Measurements from ENCODE around the gene SMURF2. TPM values are rescaled to one million over a fixed set of nuclear protein-coding genes. Genes with fewer than 3 reads are reported as not detected.
A peak's percentile ranks its signal among the peaks of the same experiment; 100 is the strongest.

Gene SMURF2
- polyA plus RNA-seq, 3 donors = 35.6 to 39.6 (median 36.6) TPM

GRCh38 chr17:64546716-64547115 lies 115.4 kb downstream of the SMURF2 start:
- DNase-seq (ENCODE audit: low read depth in 3 of 3, low spot score in 2 of 3) = no peak

GRCh38 chr17:64544742-64545141 lies 117.4 kb downstream of the SMURF2 start:
- no peak for DNase-seq (ENCODE audit: low read depth in 3 of 3, low spot score in 2 of 3)

- DNase-seq (ENCODE audit: low read depth in 3 of 3, low spot score in 2 of 3) = no peak
These were observed 121.9 kb downstream of the SMURF2 start for GRCh38 chr17:64540118-64540776.

- no peak for DNase-seq (ENCODE audit: low read depth in 3 of 3, low spot score in 2 of 3)
These were observed 123.5 kb downstream of the SMURF2 start for GRCh38 chr17:64538508-64539130.

GRCh38 chr17:64537488-64537887 lies 124.6 kb downstream of the SMURF2 start:
- no peak for DNase-seq (ENCODE audit: low read depth in 3 of 3, low spot score in 2 of 3)

GRCh38 chr17:64536913-64537312 lies 125.2 kb downstream of the SMURF2 start:
- no peak for DNase-seq (ENCODE audit: low read depth in 3 of 3, low spot score in 2 of 3)

GRCh38 chr17:64535357-64535756 lies 126.8 kb downstream of the SMURF2 start:
- no peak for DNase-seq (ENCODE audit: low read depth in 3 of 3, low spot score in 2 of 3)

GRCh38 chr17:64534187-64534586 lies 127.9 kb downstream of the SMURF2 start:
- DNase-seq (ENCODE audit: low read depth in 3 of 3, low spot score in 2 of 3) = no peak

- DNase-seq (ENCODE audit: low read depth in 3 of 3, low spot score in 2 of 3) = no peak
These were observed 128.3 kb downstream of the SMURF2 start for GRCh38 chr17:64533784-64534183.

- DNase-seq (ENCODE audit: low read depth in 3 of 3, low spot score in 2 of 3) = no peak
These were observed 129.7 kb downstream of the SMURF2 start for GRCh38 chr17:64532409-64532808.

GRCh38 chr17:64531955-64532371 lies 130.1 kb downstream of the SMURF2 start:
- no peak for DNase-seq (ENCODE audit: low read depth in 3 of 3, low spot score in 2 of 3)

- no peak for DNase-seq (ENCODE audit: low read depth in 3 of 3, low spot score in 2 of 3)
These were observed 132.9 kb downstream of the SMURF2 start for GRCh38 chr17:64529221-64529620.

GRCh38 chr17:64527914-64528313 lies 134.2 kb downstream of the SMURF2 start:
- no peak for DNase-seq (ENCODE audit: low read depth in 3 of 3, low spot score in 2 of 3)

- DNase-seq (ENCODE audit: low read depth in 3 of 3, low spot score in 2 of 3) = no peak
These were observed 141.7 kb downstream of the SMURF2 start for GRCh38 chr17:64520359-64520758.

GRCh38 chr17:64519601-64520000 lies 142.5 kb downstream of the SMURF2 start:
- no peak for DNase-seq (ENCODE audit: low read depth in 3 of 3, low spot score in 2 of 3)

GRCh38 chr17:64515829-64516228 lies 146.3 kb downstream of the SMURF2 start:
- DNase-seq (ENCODE audit: low read depth in 3 of 3, low spot score in 2 of 3) = no peak

GRCh38 chr17:64515419-64515818 lies 146.7 kb downstream of the SMURF2 start:
- DNase-seq (ENCODE audit: low read depth in 3 of 3, low spot score in 2 of 3) = no peak

GRCh38 chr17:64509179-64509578 lies 152.9 kb downstream of the SMURF2 start:
- no peak for DNase-seq (ENCODE audit: low read depth in 3 of 3, low spot score in 2 of 3)

- DNase-seq (ENCODE audit: low read depth in 3 of 3, low spot score in 2 of 3) = no peak
These were observed 153.4 kb downstream of the SMURF2 start for GRCh38 chr17:64508683-64509082.

GRCh38 chr17:64507413-64507782 lies 154.7 kb downstream of the SMURF2 start:
- DNase-seq (ENCODE audit: low read depth in 3 of 3, low spot score in 2 of 3) = peak; percentile 69 to 76 (median 73)

GRCh38 chr17:64506576-64507412 lies 155.3 kb downstream of the SMURF2 start, which contains the start of gene CEP95:
CEP95 (plus strand) TSS chr17:64506977; CDS start chr17:64507098, 121 bp downstream.
- peak in 2 of 3 donors; percentile 96 to 97 for DNase-seq (ENCODE audit: low read depth in 3 of 3, low spot score in 2 of 3)

GRCh38 chr17:64506201-64506575 lies 155.9 kb downstream of the SMURF2 start, which contains the start of gene DDX5:
DDX5 (minus strand) TSS chr17:64506289; CDS start chr17:64506119, 170 bp downstream.
- peak; percentile 90 to 94 (median 93) for DNase-seq (ENCODE audit: low read depth in 3 of 3, low spot score in 2 of 3)
